GM21447 (cell line): ENCODE data around the gene NHP2.
"Not testable (repeated sequence)": the region's sequence is repeated elsewhere in the genome, so short reads cannot be mapped to it uniquely, and the experiment has no call there.

Experiments used
- ATAC-seq: cut with Tn5 transposase; IDR thresholded peaks from one replicate; pipeline ENCODE4 v1.9.1; 2021; ENCODE audit not compliant: unreplicated experiment

NHP2 gene

GRCh38 chr5:178153530-178154340 lies at the start of gene NHP2:
TSS of gene NHP2 (minus strand) at chr5:178153885. CDS start at chr5:178153817, 68 bp downstream.
- ATAC-seq, result peak; percentile 98

- no peak for ATAC-seq
Measured at GRCh38 chr5:178202541-178202940, 48.9 kb upstream of the NHP2 start.

GRCh38 chr5:178201927-178202235 lies 48.2 kb upstream of the NHP2 start:
- no peak for ATAC-seq

GRCh38 chr5:178201221-178201926 lies 47.7 kb upstream of the NHP2 start:
- ATAC-seq, result no peak

- ATAC-seq, result no peak
Measured at GRCh38 chr5:178199581-178200434, 46.1 kb upstream of the NHP2 start.

- ATAC-seq, result no peak
Measured at GRCh38 chr5:178198706-178199105, 45.0 kb upstream of the NHP2 start.

GRCh38 chr5:178198151-178198550 lies 44.5 kb upstream of the NHP2 start:
- ATAC-seq, result not testable (repeated sequence)

GRCh38 chr5:178196986-178197385 lies 43.3 kb upstream of the NHP2 start:
- no peak for ATAC-seq

GRCh38 chr5:178196281-178196812 lies 42.7 kb upstream of the NHP2 start:
- no peak for ATAC-seq

GRCh38 chr5:178194026-178194425 lies 40.3 kb upstream of the NHP2 start:
- no peak for ATAC-seq

GRCh38 chr5:178193251-178193809 lies 39.6 kb upstream of the NHP2 start:
- no peak for ATAC-seq

GRCh38 chr5:178192787-178193186 lies 39.1 kb upstream of the NHP2 start:
- ATAC-seq, result no peak

- no peak for ATAC-seq
Measured at GRCh38 chr5:178192244-178192643, 38.6 kb upstream of the NHP2 start.

GRCh38 chr5:178191661-178192060 lies 38.0 kb upstream of the NHP2 start:
- ATAC-seq, result no peak

- ATAC-seq, result no peak
Measured at GRCh38 chr5:178189433-178189832, 35.7 kb upstream of the NHP2 start.

GRCh38 chr5:178187014-178187413 lies 33.3 kb upstream of the NHP2 start, which contains the start of gene GMCL2:
TSS of gene GMCL2 (minus strand) at chr5:178187371. CDS start at chr5:178187299, 72 bp downstream.
- ATAC-seq, result no peak

GRCh38 chr5:178186427-178186826 lies 32.7 kb upstream of the NHP2 start:
- ATAC-seq, result no peak

- no peak for ATAC-seq
Measured at GRCh38 chr5:178182158-178182876, 28.6 kb upstream of the NHP2 start.

- no peak for ATAC-seq
Measured at GRCh38 chr5:178180141-178180863, 26.6 kb upstream of the NHP2 start.

GRCh38 chr5:178177569-178177968 lies 23.9 kb upstream of the NHP2 start:
- no peak for ATAC-seq
